Measurements from ENCODE around the gene LRRC18.

DNA sequence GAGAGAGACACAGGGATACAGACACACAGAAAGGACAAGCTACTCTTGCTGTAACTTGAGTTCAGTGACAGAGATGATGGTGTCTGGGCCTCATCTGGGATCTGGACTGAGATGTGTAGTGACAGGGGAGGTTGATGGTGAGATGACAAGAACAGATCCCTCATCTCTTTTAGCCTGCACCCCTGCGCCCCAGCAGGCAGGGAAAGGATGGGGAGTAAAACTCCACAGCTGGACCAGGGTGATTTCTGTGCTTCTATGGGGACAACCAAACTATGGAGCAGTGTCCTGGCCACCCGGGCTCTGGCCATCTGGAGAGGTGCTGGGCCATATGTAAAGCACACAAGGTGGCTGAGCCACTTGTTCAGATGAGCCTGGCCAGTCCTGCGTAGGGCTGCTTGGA, 4.5 kb upstream of the LRRC18 start:
- TF ChIP-seq EZH2 (IDR thresholded peaks at IDR 0.05; ENCODE audit: borderline replicate concordance, low read depth, low read length) (no peak), SP1 (CRISPR knock-in tag; IDR thresholded peaks at IDR 0.05) (no peak), NONO (IDR thresholded peaks at IDR 0.05; ENCODE audit: low read depth in 2 of 2, low read length in 1 of 2) (no peak), ELF2 (CRISPR knock-in tag; IDR thresholded peaks at IDR 0.05) (no peak), RBM15 (IDR thresholded peaks at IDR 0.05; ENCODE audit: insufficient read depth, low read length) (no peak), CREB1 (IDR thresholded peaks at IDR 0.05) (no peak), CREB1 (CRISPR knock-in tag; IDR thresholded peaks at IDR 0.05) (no peak), POLR2A (conservative IDR thresholded peaks at IDR 0.05) (no peak), ZBTB17 (CRISPR knock-in tag; IDR thresholded peaks at IDR 0.05) (no peak)
- TF ChIP-seq, protein P1, sequence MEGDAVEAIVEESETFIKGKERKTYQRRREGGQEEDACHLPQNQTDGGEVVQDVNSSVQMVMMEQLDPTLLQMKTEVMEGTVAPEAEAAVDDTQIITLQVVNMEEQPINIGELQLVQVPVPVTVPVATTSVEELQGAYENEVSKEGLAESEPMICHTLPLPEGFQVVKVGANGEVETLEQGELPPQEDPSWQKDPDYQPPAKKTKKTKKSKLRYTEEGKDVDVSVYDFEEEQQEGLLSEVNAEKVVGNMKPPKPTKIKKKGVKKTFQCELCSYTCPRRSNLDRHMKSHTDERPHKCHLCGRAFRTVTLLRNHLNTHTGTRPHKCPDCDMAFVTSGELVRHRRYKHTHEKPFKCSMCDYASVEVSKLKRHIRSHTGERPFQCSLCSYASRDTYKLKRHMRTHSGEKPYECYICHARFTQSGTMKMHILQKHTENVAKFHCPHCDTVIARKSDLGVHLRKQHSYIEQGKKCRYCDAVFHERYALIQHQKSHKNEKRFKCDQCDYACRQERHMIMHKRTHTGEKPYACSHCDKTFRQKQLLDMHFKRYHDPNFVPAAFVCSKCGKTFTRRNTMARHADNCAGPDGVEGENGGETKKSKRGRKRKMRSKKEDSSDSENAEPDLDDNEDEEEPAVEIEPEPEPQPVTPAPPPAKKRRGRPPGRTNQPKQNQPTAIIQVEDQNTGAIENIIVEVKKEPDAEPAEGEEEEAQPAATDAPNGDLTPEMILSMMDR (IDR thresholded peaks at IDR 0.05 in 2 of 3, conservative IDR thresholded peaks at IDR 0.05 in 1 of 3; ENCODE audit: insufficient read depth in 2 of 3, low read depth in 1 of 3, low read length in 3 of 3): no peak

All from K562 (cell line).